NCI-H2227 treated with DMSO at 0.1 percent for 48 hours (cell line): ENCODE results near the gene MPZL3.

Experiments
- DNase-seq: peaks from one replicate; lab custom pipeline; 2025; lab: John Stamatoyannopoulos, UW

MPZL3 gene, protein sequence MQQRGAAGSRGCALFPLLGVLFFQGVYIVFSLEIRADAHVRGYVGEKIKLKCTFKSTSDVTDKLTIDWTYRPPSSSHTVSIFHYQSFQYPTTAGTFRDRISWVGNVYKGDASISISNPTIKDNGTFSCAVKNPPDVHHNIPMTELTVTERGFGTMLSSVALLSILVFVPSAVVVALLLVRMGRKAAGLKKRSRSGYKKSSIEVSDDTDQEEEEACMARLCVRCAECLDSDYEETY

DNA sequence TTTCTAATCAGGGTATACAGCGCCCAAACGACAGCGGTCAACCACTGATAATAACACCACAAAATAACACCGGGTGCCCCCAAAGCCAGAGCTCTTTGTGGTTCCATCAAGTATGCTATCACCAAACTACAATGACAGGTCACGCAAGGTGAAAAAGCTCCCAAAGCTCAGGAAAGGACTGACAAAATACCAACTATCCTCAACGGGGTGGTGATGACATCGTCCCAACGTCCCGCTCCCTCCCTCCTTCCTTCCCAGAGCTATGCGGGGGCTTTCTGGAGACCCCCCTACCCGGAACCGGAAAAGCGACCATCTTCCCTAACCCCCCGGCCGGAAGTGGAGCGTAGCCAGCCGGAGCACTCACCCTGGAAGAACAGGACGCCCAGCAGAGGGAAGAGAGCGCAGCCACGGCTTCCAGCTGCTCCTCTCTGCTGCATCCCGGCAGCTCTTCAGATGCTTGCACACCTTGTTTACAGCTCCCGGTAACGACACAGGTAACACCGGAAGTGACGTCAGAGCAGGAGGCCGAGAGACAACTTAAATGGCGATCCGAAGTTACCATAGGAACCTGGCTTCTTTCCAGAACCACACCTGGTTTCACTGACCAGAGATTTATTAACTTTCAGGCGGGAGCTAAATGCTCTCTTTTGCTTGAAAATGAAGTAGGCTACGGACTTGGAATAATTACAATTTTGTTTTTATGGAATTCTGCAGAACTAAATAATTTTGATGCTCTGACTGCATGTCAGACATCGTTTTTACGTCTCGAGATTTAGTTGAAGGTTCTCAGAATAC lies at the start of gene MPZL3:
MPZL3 (minus strand) TSS at position 508 of the 795 bp plus-strand sequence; CDS start at position 437, 71 bp downstream.
- DNase-seq = peak; percentile 95

DNA sequence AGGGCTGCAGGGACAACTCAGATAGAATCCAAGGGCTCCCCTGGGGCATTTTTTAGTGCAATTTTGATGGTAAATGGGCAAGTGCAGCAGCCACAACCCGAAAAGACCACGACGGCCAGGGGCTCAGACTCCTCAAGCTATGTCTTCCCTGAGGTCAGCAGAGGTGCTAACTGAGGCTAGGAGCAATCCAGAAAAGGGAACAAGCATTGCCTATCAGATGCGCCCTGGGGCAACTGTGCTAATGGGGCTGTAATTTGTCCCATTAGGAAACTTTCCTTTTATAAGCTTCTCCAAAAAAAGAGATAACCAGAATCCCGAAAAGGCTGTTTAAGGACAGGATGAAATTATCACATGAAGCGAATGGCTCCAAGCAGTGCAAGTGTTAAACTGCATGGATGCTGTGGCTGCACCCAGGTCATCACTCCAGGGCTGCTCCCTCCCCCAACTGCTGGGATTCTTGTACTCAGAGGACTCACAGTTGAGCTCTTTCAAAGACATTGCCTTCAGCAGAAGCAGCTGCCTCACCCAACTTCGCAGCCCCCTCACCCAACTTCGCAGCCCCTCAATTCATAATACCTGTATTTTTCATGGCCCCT lies 49.5 kb upstream of the MPZL3 start:
- no peak for DNase-seq

- DNase-seq = no peak
Observed at GRCh38 chr11:118295815-118296454, 43.8 kb upstream of the MPZL3 start.

- no peak for DNase-seq
Observed at GRCh38 chr11:118295199-118295598, 43.0 kb upstream of the MPZL3 start.

DNA sequence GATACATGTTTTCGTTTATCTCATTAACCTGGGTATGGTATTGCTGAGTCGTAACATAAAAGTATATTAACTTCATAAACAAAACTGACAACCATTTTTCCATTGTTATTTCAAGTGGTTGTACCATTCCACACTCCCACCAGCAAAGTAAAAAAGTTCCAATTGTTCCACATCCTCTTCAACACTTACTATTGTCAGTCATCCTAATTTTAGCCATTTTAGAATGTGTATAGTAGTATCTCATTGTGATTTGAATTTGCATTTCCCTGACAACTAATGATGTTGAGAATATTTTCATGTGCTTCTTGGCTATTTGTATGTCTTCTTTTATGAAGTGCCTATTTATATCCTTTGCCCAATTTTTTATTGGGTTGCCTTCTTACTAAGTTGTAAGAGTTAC lies 41.9 kb upstream of the MPZL3 start:
- no peak for DNase-seq

- DNase-seq = no peak
Observed at GRCh38 chr11:118291477-118292135, 39.4 kb upstream of the MPZL3 start.

DNA sequence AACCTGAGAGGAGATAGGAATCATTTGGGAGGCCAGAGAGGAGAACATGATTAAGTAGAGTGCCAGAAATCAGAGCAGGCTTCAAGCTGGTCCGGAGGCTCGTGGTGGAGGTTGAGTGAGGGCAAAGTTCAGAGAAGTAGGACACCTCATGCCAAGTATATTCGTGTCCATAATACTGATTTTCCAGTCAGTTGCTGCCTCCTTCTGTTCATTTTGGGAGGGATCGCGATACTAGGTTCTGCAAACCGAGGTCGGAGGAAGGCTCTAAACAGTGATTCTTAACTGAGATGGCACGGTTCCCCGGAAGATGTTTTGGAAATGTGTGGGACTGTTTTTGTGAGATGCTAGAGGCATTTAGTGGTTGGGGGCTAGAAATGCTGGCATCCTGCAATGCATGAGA lies 38.8 kb upstream of the MPZL3 start:
- no peak for DNase-seq

DNA sequence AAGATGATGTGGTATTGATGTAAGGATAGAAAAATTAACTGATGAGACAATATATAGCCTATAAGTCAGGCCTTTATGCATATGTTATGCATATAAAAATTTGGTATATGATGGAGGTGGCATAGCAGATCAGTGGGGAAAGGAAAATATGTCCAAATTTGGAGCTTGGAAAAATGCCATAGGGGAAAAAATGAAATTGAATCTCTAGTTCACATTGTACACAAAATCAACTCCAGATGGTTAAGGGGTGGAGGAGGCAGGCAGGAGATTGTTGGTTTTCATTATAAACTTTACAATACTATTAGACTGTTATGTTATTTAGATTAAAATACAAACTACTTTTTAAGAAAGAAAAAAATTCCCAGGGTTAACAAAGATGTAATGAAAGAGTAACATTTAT lies 37.2 kb upstream of the MPZL3 start:
- no peak for DNase-seq

DNA sequence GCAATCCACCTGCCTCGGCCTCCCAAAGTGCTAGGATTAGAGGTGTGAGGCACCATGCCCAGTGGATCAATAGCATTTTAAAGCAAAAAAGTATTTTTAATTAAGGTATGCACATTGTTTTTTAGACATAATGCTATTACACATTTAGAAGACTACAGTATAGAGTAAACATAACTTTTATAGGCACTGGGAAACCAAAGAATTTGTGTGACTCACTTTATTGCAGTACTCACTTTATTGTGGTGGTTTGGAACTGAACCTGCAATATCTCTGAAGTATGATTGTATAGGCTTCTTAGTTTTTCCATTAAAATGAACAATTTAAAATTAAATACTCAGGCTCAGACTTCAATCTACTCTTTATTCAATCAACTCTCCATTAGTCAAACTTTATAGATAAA lies 34.8 kb upstream of the MPZL3 start:
- no peak for DNase-seq

GRCh38 chr11:118286545-118286944 lies 34.4 kb upstream of the MPZL3 start:
- DNase-seq = no peak

DNA sequence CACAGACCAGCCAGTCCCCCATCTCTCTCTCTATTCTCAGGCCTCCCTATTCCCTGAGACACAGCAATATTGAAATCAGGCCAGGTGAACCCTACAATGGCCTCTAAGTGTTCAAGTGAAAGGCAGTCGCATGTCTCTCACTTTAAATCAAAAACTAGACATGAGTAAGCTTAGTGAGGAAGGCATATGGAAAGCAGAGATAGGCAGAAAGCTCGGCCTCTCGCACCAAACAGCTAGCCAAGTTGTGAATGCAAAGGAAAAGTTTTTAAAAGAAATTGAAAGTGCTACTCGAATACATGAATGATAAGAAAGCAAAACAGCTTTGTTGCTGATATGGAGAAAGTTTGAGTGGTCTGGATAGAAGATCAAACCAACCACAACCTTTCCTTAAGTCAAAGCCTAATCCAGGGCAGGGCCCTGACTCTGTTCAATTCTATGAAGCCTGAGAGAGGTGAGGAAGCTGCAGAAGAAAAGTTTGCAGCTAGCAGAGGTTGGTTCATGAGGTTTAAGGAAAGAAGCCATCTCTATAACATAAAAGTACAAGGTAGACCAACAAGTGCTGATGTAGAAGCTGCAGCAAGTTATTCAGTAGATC lies 31.7 kb upstream of the MPZL3 start:
- DNase-seq = no peak

- peak; percentile 5 for DNase-seq
Observed at GRCh38 chr11:118283037-118283636, 31.0 kb upstream of the MPZL3 start.

DNA sequence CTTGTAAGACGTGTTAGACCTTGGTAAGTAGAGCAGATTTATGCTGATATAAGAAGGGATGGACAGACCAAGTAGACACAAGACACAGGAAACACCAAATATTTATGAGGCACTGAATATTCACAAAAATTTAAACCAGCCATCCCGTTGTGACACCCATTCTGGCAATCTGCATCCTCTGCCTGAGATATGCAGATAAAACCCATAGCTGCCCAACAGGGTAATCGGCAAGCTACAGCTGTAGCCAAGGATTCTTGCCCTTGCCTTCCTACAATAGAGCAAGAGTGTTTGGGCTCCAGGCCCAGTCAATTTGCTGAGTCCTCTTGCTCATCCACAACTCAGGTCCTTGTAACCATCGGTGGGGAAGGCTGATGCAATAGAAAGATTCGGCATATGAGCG lies 30.4 kb upstream of the MPZL3 start:
- no peak for DNase-seq

DNA sequence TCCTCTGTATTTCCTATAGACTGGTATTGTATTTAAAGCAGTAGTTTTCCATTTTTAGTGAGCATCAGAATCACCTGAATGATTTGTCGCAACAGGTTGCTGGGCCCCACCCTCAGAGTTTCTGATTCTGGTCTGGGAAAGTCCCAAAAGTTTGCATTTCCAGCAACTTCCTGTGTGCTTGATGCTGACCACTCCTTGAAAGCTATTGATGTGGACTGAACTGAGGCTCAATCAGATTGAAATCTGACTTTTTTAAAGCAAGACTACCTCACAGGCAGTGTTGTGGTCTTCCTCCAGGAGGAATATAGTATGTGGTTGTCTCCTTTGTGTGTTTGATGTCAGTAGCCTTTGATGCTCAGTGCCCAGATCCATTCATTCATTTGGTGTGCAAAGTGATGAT lies 29.1 kb upstream of the MPZL3 start:
- DNase-seq = no peak

DNA sequence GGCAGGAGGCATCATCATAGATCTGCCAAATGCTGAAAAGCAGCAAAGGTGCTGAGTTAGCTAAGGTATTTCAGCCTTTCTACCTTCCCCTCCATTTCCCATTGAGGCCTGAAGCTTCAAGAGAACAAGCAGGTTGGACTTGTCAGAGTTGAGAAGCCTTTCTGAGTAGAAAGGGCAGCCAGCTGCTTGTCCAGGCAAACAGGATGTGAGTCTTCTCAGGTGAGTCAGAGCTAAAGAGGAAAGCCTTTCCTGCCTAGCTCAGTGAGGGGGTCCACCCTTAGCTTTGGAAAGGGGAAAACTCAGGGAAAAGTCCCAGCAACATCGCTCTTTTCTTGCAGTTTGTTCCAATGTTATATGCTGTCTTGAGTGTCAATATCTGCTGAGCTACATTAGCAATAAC lies 25.1 kb upstream of the MPZL3 start:
- DNase-seq = no peak

DNA sequence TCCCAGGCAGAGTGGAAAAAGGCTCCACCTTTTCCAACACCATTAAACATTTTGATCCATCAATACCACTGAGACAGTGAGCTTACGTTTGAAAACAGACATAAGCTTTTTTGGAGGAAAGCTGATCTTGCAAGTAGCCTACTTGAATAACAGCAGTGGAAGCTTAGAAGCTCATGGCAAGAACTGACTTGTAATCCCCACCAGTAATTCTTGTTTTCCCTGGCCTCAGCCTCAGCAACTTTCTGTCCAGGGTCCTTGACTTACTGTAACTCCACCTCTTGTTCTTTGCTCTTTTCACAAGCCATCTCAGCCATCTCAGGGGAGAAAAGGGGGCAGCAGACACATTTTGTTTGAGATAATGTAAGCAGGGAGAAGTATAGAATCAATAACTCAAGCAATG lies 24.3 kb upstream of the MPZL3 start:
- DNase-seq = no peak

- DNase-seq = no peak
Observed at GRCh38 chr11:118275176-118275575, 23.0 kb upstream of the MPZL3 start.

GRCh38 chr11:118274186-118274585 lies 22.0 kb upstream of the MPZL3 start:
- no peak for DNase-seq

- no peak for DNase-seq
Observed at GRCh38 chr11:118272001-118272400, 19.8 kb upstream of the MPZL3 start.

GRCh38 chr11:118267486-118267885 lies 15.3 kb upstream of the MPZL3 start:
- DNase-seq = peak; percentile 54

DNA sequence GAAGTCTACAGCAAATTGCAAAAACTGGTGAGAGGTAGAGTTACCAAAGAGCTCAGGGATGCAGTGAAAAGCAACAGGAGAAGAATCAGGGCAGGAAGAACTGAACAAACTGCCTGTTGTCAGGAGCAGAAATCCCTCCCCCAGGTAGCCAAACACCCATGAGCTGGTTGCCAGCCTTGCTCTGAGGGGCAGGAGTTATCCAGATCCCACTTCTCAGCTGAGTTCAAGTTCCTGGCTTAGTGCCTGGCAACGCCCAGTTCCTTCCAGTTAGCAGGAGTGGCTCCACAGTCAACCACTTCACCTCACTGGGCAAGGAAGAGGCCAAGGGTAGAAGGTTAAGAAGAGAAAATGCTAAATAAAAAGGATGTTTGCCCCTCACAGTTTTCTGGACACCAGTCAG lies 13.8 kb upstream of the MPZL3 start:
- DNase-seq = no peak
